AG20443 (cell line): ENCODE data around the gene USP32.
"Not testable (repeated sequence)": the region's sequence is repeated elsewhere in the genome, so short reads cannot be mapped to it uniquely, and the experiment has no call there.

Source experiments
- DNase-seq: peaks from one replicate; pipeline ENCODE4 v3.0.0; 2012; ENCODE audit warnings: low spot score, mixed read lengths

The USP32 gene

DNA sequence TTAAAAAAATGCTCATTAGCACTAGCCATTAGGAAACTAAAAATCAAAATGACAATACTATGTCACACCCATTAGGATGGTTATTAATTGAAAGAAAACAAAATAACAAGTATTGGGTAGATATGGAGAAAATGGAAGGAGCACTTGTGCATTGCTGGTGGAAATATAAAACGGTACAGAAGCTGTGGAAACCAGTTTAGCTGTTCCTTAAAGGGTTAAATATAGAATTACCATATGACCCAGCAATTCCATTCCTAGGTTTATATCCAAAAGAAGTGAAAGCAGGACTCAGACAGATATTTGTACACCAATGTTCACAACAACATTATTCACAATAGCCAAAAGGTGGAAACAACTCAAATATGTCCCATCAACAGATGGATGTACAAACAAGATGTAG, 13.7 kb downstream of the USP32 start:
- DNase-seq, result not testable (repeated sequence)

DNA sequence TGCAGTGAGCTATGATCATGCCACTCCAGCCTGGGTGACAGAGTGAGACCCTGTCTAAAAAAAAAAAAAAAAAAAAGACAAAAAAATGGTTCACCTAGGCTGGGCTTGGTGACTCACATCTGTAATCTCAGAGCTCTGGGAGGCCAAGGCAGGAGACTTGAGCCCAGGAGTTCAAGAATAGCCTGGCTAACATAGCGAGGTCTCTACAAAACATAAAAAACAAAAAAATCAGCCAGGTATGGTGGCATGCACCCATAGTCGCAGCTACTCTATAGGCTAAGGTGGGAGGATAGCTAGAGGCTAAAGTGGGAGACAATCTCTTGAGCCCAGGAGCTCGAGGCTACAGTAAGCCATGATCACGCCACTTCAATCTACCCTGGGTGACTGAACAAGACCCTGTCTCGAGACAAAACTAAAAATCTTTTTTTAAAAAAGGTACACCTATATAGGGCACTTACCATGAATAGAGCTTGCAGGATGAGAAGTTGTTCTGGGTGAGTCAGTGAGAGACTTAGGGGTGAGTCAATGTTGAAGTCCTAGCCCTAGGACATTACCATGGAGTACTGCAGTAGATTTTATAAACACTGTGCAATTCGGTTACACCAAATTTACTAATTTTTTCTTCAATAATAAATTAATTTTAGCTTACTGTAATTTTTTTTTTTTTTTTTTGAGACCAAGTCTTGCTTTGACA, 19.0 kb downstream of the USP32 start:
- peak; percentile 57 for DNase-seq

DNA sequence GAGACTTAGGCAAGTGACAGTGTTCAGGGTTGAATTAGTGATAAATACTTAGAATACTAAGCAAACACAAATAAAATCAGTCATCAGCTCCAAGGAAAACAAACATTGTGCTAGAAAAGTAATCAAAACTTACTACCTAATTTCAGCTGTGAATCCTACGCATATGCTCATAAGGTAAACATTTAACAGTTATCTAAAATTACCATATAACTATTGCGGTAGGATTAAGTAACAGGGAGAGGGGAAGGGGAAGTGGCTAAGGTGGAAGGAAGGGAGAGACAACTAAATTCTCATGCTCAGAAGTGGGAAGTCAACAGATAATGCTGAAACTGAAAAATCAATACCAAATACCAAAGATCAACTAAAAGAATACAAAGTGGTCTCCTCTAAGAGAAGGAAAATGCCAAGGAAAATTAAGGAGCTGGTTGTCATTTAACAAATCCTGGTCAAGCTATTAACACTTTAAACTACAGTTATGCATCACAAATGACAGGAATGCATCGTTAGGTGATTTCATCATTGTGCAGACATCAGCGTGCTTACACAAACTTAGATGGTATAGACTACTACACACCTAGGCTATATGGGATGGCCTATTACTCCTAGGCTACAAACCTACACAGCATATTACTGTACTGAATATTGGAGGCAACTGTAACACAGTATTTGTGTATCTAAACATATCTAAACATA, 20.0 kb downstream of the USP32 start:
- no peak for DNase-seq

DNA sequence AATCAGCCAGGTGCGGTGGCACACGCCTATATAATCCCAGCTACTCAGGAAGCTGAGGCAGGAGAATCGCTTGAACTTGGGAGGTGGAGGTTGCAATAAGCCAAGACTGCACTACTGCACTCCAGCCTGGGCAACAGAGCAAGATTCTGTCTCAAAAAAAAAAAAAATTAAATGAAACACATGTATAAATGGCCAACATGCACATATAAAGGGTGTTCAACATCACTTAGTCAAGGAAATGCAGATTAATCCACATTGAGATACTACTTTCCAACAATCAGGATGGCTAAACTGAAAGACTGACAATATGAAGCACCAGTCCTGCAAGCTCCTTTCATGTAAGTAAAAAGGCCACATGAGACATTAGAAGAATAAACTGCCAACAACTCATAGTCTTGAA, 20.5 kb downstream of the USP32 start:
- DNase-seq, result no peak

DNA sequence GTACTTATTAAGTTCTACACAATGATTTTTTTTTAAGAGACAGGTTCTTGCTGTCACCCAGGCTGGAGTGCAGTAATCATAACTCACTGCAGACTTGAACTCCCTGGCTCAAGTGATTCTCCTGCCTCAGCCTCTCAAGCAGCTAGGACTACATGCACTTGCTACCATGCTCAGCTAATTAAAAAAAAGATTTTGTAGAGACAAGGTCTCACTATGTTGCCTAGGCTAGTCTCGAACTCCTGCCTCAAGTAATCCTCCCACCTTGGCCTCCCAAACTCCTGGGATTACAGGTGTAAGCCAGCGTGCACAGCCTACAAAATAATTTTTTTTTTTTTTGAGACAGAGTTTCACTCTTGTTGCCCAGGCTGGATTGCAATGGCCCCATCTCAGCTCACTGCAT, 22.2 kb downstream of the USP32 start:
- no peak for DNase-seq

DNA sequence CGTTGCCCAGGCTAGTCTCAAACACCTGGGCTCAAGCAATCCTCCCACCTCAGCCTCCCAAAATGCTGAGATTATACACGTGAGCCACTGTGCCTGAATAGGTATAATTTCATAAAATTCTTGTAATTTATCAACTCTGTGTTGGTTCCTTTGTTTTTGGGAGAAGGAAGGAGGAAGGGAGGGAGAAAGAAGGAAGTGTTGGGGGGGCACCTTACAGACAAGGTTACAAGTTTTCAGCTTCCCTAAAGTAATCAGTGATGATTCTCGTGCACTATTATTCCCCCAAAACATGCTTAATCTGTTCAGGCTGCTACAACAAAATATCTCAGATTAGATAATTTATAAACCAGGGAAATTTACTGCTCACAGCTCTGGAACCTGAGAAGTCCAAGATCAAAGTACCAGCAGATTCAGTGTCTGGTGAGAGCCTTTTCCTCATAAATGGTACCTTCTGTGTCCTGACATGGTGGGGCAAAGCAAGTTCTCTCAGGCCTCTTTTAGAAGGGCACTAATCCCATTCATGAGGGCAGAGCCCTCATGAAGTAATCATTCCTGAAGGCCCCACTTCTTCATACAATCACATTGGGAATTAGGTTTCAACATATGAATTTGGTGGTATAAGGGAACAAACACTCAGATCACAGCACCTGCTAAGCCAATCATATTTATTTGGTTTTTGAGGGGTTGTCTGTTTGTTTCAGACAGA, 28.1 kb downstream of the USP32 start:
- DNase-seq, result no peak

DNA sequence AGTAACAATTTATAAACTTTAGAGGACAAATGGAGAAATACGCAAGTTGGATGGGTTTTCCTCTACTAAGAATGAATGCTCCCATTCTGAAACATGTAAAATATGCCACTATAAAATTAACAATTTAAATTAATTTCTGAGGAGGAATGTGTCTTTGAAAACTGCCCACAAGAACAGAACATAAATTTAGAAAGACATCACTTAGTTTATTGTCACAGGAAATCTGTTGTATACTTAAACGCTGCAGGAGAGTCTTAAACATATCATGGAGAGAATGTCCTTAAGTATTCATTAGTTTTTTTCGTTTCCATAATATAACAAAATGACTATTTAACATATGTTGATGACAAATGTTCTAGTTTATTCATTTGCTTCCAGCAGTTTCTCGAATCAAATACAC, 29.6 kb downstream of the USP32 start:
- no peak for DNase-seq

DNA sequence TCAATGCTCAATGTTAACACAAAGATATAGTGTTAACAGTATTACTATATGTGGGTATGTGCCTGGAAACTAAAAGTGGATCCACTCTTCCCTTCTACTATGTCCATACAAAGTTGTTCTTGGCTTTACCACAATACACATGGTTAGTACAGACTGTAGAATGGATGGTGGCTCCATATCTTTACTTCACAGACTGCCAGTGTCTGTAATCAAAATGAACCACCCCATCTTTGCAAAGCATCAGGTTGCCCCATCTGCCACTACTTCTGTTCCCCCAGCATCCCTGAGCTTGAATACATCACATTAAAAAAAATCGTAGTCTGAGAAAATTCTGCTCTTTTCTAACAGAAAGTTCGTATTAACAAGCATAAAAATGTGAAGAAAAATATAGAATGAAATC, 30.0 kb downstream of the USP32 start:
- no peak for DNase-seq

DNA sequence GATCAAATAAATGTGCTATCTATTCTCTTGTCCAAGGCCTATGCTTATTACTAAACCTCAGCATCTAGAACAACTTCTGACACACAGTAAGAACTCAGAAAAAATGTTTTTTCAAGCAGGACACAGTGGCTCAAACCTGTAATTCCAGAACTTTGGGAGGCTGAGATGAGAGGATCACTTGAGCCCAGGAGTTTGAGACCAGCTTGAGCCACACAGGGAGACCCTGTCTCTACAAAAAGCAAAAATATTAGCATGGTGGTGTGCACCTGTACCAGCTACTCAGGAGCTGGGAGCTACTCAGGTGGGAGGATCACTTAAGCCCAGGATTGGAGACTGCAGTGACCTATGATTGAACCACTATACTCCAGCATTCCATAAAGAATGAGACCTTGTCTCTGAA, 32.5 kb downstream of the USP32 start:
- DNase-seq, result no peak

DNA sequence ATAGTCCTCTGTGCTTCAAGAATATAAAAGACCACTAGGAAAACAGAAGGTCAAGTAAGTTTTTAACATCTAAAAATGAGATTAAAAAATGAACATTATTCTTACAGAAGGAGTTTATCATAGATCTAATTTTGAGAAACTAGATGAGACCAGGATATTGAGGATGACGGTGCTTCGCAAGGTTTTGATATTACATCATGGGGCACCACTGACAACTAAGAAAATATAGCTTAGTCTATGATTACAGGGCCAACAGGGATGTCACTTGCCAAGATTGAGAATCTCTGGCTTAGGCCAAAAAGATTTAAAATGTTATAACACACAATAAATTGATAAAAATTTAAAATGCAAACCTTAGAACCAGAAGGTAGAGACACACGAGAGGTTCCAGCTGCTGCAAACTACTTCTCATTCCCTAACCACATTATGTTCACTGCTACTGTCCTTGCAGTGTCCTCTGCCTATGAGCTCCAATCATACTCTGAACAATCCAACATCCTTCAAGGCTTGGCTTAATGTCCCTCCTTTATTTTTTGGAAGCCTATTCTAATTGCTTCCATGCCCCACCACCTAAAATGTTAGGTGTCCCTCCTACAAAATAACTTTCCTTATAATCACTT, 33.2 kb downstream of the USP32 start:
- DNase-seq, result no peak

DNA sequence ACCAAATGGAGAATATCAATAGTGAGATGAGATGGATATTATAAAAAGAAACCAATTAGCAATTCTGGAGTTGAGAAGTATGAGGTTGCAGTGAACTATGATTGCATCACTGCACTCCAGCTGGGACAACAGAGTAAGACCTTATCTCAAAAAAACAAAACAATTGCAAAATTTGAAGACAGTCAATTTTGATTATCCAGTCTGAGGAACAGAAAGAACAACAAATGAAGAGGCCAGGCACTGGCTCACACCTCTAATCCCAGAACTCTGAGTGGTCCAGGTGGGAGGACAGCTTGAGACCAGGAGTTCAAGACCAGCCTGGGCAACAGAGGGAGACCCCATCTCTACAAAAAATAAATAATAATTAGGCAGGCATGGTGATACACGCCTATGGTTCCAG, 35.0 kb downstream of the USP32 start:
- no peak for DNase-seq

DNA sequence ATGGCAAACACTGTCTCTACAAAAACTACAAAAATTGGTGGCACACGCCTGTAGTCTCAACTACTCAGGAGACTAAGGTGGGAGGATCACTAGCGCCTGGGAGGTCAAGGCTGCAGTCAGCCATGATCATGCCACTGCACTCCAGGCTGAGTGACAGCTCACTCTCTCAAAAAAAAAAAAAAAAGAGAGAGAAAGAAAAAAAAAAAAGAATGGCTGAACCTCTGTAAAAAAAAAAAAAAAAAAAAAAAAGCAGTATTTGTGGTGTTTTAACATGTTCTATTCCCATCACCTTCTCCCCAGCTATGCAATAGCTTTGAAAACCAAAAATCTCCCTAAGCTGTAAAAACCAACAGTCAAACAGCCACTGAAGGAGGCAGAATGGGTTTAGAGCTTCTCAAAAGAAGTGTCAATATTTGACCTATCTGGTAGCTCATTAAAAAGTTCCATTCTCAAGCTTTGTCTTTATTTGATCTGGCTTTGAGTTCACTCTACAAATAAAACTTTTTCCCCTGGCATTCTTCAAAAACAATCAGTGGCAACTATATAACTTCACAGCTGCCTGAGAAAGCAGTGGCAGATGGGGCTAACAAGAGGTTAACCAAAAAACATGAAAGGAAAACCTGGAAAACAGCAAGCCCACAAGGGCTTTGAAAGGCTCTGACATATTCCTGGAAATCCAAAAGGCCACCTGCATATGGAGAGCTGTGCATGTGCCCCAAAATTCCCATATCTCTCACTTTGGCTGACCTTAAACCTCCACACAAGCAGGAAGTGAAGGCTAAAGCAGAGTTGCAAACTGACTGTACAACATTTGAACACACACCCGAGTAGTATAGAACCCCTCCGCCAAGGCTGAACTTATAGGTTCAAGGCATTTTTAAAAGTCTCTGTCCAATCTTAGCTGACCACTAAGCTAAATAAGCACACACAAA, 36.0 kb downstream of the USP32 start:
- DNase-seq, result no peak

DNA sequence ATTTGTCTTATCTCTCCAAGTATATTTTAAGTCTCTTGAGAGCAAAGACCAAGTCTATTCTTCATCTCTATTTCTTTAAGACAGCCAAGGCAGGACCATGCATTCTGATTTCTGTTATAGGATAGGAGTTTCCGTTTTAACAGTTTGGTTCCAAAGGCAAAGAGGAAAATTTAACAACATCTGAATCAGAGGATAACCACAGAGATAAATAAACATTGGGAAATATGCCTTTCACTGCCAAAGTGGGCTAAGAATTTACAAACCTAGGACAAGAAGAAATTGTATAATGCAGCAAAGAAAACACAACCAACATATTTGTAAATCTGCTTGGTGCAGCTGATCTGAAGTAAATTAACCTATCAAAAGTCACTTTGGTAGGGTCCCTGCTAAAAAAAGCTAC, 37.7 kb downstream of the USP32 start:
- DNase-seq, result peak; percentile 61

DNA sequence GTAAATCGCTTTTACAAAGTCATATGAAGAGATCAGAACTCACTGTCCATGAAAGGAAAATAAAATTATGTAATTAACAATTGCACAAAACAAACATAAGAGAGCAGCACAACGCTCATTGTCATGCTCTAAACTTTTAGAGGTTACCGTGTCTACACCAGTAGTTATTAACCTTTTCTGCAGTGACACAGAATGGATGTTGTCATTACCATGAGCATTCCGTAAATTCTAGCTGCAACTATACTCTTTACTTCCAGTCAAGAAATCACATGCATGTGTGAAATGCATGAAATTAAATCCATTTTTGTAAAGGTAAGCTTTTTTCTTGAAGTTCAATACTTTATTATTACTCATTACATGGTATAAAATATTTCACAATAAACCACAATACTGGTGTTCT, 38.2 kb downstream of the USP32 start:
- DNase-seq, result no peak

DNA sequence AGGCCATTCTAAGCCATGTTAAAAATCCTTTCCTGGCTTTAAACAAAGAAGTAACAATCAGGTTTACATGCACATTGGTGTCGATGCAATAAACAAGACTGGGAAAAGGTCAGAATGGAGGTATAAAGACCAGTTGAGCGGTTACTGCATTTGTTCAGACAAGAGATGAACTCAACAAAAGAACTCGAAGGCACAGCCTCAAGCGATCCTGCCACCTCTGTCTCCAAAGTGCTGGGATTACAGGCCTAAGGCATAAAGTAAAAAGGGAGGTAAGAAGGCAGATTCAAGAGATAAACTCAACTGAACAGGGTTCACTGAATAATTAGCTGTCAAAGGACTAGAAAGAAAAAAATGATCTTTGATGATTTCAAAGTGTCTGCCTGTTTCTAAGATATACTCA, 39.4 kb downstream of the USP32 start:
- DNase-seq, result no peak

DNA sequence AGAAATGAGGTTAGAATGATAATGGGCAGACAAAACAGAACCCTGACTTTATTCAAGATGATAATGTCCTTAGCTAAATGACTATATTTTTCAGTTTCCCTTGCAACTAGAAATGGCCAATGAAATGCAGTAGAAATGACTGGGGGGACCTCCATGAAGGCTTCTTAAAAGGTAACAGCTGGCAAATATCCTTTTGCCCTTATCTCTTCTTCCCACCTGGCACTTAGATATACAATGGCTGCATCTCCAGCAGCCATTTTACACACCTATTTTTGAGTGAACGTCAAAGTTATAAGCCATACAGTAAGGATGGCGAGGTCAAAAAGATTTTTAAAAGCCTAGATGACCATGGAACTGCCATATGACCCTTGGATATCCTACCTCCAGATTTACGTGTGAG, 39.9 kb downstream of the USP32 start:
- no peak for DNase-seq

DNA sequence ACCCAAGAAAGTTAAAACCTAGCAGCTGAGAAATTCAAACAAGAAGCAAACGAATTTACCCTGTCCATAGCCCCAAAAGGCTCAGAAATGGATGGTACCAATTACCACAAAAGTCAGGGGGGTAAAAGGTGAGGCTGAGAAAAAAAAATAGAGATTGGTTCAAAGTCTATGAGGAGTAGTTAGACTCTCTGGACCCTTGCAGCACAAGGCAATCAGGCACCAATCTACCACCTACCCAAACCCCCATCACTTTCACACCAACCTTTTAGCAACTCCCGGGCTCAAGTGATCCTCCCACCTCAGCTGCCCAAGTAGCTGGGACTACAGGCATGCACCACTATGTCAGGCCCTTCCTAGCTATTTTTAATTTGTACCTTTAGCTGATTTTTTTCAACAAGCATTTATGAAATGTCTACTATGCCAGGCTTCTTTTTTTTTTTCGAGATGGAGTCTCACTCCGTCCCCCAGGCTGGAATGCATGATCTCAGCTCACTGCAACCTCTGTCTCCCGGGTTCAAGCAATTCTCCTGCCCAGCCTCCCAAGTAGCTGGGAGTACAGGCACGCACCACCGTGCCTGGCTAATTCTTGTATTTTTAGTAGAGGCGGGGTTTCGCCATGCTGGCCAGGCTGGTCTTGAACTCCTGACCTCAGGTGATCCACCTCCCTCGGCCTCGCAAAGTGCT, 40.8 kb downstream of the USP32 start:
- no peak for DNase-seq

DNA sequence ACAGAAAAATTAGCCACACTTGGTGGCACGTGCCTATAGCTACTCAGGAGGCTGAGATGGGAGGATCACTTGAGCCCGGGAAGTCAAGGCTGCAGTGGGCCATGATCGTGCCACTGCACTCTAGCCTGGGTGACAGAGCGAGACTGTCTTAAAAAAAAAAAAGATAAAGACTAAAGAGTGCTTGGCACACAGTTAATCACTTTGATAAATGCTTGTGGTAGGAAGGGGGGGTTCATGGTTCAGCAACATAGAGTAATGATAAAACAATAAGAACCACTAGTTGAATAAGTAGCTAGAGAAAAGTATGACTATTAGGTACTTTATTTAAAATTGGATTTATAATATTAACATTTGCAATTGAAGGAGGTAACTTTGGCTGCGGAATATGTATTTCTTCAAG, 43.3 kb downstream of the USP32 start:
- DNase-seq, result no peak

DNA sequence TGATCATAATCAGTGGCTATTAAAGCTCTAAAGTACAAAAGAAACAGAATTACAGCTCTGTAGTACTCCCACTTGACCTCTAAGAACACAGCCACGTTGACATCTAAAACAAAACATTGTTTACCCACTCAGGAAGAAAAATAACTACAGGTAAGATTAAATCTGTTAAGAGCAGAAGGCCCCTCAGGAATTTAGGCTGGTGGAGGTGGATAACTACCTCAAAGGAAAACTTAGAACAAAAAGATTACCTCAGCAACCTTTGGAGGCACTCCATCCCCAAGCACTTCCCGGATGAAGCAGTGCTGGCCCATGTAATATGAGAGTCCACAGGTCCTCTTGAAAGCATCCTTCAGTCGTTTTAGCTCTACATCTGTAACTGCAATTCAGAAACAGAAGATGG, 46.7 kb downstream of the USP32 start:
- no peak for DNase-seq

DNA sequence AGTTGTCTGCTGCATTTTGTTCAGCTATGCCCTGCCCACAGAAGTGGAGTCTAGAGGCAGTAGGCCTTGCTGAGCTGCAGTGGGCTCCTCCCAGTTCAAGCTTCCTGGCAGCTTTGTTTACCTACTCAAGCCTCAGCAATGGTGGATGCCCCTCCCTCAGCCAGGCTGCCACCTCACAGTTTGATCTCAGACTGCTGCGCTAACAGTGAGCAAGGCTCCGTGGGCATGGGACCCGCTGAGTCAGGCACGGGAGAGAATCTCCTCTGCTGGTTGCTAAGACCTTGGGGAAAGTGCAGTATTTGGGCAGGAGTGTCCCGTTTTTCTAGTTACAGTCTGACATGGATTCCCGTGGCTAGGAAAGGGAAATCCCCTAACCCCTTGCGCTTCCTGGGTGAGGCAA, 49.4 kb downstream of the USP32 start:
- not testable (repeated sequence) for DNase-seq

DNA sequence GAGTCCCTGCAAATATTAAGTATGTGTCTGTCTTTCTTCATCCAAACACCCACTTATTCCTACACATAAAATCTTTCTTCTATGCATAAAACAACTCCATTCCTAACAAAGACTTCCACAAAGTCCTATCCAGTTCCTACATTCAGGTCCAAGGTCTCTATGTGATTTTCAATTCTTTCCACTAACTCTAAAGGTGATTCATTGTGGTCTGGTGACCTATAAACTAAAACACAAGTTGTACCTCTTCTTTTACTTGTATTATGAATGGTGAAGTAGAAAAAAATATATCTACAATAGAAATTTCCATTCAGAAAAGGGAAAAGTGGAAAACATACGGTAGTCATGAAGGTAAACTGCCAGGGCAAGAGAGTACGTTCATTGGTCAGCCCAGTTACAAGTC, 56.6 kb downstream of the USP32 start:
- DNase-seq, result no peak
